MM.1S (cell line): ENCODE results near the gene XRCC4.

Experiments
- CTCF ChIP-seq: fragments of 300-600 bp; sonication (generic); IDR thresholded peaks from 2 replicates; pipeline ENCODE4 v1.5.1; 2016; ENCODE audit warnings: antibody characterized with exemption, low read length, mixed read lengths
- EZH2 ChIP-seq: fragments of 300-600 bp; sonication (generic); optimal IDR thresholded peaks from 2 replicates; pipeline ENCODE3; 2017; ENCODE audit warnings: low read depth, mild to moderate bottlenecking, antibody characterized with exemption, low read length, mixed read lengths
- EZH2phosphoT487 ChIP-seq: fragments of 300-600 bp; sonication (generic); IDR thresholded peaks from 2 replicates; pipeline ENCODE4 v1.6.1; 2018; ENCODE audit warnings: antibody characterized with exemption, low read length

GRCh38 chr5:83034528-83035207 lies 42.7 kb upstream of the XRCC4 start:
- TF ChIP-seq CTCF: no peak
- TF ChIP-seq EZH2phosphoT487: no peak
- TF ChIP-seq EZH2: no peak
